BJ (cell line): ENCODE measurements around the gene LGALS3BP. TPM values are rescaled to one million over a fixed set of nuclear protein-coding genes. Genes with fewer than 3 reads are reported as not detected.

ENCODE experiments used
- CTCF ChIA-PET: fragments of 350-600 bp; formaldehyde crosslinking; extraction: SDS; loops from one replicate; lab custom pipeline; 2021; ENCODE audit warnings: antibody characterized with exemption, inconsistent platforms; lab: Yijun Ruan, JAX
- POLR2A ChIA-PET: fragments of 300-600 bp; sonication (Branson Sonifier 250); formaldehyde crosslinking; extraction: SDS; loops from one replicate; lab custom pipeline; 2021; ENCODE audit warnings: antibody characterized with exemption; lab: Charles Lee
- DNase-seq: peaks from one replicate; pipeline ENCODE4 v3.0.0-alpha.2; 2011; ENCODE audit warnings: low read depth
- H3K27me3 ChIP-seq: 2 replicates; pipeline ENCODE4 v1.6.0; 2011; ENCODE audit warnings: low read length; ENCODE audit not compliant: control insufficient read depth, insufficient read depth
- H3K36me3 ChIP-seq: 2 replicates; pipeline ENCODE4 v1.5.1; 2011; ENCODE audit warnings: low read length; ENCODE audit not compliant: control insufficient read depth, insufficient read depth
- H3K4me3 ChIP-seq: 2 replicates; pipeline ENCODE4 v1.5.1; 2011; ENCODE audit warnings: low read depth, mild to moderate bottlenecking, control low read depth, low read length
- CTCF ChIP-seq: IDR thresholded peaks from 2 replicates; pipeline ENCODE4 v1.5.1; 2011; ENCODE audit warnings: low read depth, mild to moderate bottlenecking, control low read depth, inconsistent platforms, low read length, moderate library complexity; ENCODE audit not compliant: insufficient read depth
- polyA plus RNA-seq: library from polyadenylated mRNA; depleted of rRNA; stranded (reverse); fragments of >200 nt; gene quantifications from 2 replicates; pipeline ENCODE4 v1.2.3, GENCODE V29; 2011

Gene LGALS3BP
- polyA plus RNA-seq, 1 experiment: 102 TPM

DNA sequence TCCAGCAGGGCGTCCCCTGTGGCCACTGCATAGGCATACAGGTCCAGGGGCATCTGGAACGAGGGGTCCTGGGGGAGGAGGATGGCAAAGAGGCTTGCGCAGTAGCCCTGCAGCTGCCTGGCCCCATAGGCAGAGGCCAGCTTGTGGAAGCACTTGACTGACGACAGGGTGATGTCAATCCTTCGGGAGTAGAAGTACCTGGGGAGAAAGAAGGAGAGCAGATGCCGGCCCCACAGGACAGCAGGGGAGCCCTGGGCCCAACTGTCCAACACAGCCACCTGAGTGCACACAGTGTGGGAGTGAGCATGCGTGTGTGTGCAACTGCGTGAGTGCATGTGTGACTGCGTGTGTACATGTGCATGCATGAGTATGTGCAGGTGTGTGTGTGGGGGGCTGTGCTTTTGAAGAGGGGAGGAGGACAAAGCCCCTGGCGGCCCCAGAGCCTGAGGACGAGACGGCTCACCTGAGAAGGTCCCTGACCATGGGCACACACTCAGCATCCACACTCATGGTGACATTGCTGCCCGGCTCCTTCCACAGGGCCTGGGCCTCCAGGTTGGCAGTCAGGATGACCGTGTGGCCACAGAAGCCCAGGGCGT, 7.1 kb downstream of the LGALS3BP start:
- TF ChIP-seq CTCF: no peak
- CTCF ChIA-PET: interaction anchor here (1.1 to 4.1 kb wide), 16 partner anchors 8 to 194 kb away, joined by 3 to 63 read pairs (median 8); partner anchors contain the start of gene LGALS3BP
- Histone ChIP-seq H3K36me3 (0 out of 2 replicates have a peak, but pooled peaks cover 1% of the 10 kb centered on the region), H3K4me3 (no peak overlapping the region), H3K27me3 (no peaks in the 10 kb centered on the region)
- POLR2A ChIA-PET: no interaction called here
- DNase-seq: no peak

GRCh38 chr17:78971756-78972506, 7.8 kb downstream of the LGALS3BP start:
- POLR2A ChIA-PET: no interaction called here
- no peak for TF ChIP-seq CTCF
- CTCF ChIA-PET: interaction anchor here (0.7 to 4.1 kb wide), 35 partner anchors 9 to 475 kb away, joined by 3 to 63 read pairs (median 6); partner anchors contain the start of gene LGALS3BP
- H3K36me3 ChIP-seq: 0 out of 2 replicates have a peak, but pooled peaks cover 1% of the 10 kb centered on the region
- DNase-seq: no peak
- no peak overlapping the region for H3K4me3 ChIP-seq
- no peaks in the 10 kb centered on the region for H3K27me3 ChIP-seq

DNA sequence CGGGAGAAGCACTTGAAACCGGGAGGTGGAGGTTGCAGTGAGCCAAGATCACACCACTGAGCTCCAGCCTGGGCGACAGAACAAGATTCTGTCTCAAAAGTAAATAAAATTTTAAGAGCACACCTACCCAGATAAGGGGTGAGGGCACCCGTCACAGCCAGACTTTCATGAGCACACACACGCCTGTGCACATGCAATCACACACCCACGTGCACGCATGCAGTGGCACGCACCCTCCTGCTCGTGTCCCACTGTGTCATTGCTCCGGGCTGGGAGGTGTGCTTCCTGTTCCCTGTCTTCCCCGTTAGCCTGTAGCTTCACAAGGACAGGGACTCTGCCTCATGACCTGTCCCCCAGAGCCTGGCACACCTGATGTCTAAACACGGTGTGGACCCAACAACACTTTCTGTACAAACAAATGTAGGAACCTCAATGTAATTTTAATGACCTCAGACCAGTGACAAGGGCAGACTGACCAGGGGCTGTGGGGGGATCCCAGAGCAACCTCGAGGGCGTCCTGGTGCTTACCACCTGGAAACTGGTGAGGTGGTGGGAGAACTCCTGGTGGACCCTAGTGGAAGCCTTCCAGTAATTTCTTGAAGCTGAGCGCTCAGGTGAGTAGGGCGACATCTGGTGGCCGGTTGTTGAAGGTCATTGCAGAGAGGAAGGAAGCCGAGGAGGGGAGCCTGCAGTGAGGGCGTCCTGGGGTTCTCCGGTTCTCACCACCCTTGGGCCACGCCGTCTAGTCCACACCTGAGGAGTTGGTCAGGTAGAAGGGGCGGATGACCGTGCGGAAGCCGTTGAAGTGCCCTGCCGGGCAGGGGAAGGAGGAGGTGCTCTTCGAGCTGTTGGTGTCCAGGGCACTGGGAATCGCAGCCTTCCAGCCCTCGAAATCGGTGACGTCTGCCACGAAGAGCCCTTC, 8.6 kb downstream of the LGALS3BP start:
- no peak overlapping the region for H3K4me3 ChIP-seq
- CTCF ChIA-PET: interaction anchor here (0.7 to 4.1 kb wide), 38 partner anchors 10 to 474 kb away, joined by 3 to 63 read pairs (median 6); partner anchors contain the start of gene LGALS3BP
- H3K27me3 ChIP-seq: no peaks in the 10 kb centered on the region
- TF ChIP-seq CTCF: peak; percentile 83
- H3K36me3 ChIP-seq: 0 out of 2 replicates have a peak, but pooled peaks cover 1% of the 10 kb centered on the region
- DNase-seq: no peak
- POLR2A ChIA-PET: no interaction called here

DNA sequence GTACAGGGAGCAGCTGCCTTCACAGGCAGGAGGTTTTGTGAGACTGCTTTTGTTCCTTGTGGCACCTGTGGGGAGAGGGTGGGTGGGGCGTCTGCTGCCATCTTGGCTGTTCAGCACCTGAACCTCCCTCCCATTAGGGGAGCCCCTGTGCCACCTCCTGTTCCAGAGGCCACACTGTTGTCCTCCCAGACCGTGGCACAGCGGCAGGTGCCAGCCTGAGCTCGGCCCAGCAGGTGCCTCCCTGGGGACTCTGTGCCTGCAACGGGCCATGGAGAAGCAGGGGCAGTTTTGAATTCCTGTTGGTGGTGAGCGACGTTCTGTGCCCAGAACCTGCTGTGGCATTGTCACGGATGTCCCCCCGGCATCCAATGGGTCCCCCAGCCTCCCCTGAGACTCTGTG, 9.9 kb downstream of the LGALS3BP start:
- ChIA-PET POLR2A (no interaction called here), CTCF (interaction anchor here (0.5 to 4.1 kb wide), 8 partner anchors 9 to 1745 kb away, joined by 3 to 63 read pairs (median 8); no protein-coding TSS in a partner anchor)
- H3K36me3 ChIP-seq: no peaks in the 10 kb centered on the region
- H3K27me3 ChIP-seq: no peaks in the 10 kb centered on the region
- no peak for DNase-seq
- TF ChIP-seq CTCF: no peak
- no peak overlapping the region for H3K4me3 ChIP-seq
